NT2/D1 (cell line): ENCODE measurements around the gene DNM3.

ENCODE experiments used
- DNase-seq: peaks from one replicate; pipeline ENCODE4 v3.0.0-alpha.2; 2011; ENCODE audit warnings: low read depth, low spot score
- H3K27me3 ChIP-seq: 2 replicates; pipeline ENCODE4 v1.6.0; 2011; ENCODE audit warnings: mild to moderate bottlenecking; ENCODE audit not compliant: insufficient read length, insufficient read depth
- H3K36me3 ChIP-seq: 2 replicates; pipeline ENCODE4 v1.6.1; 2011; ENCODE audit warnings: mild to moderate bottlenecking, low read length, mixed read lengths; ENCODE audit not compliant: insufficient read depth, insufficient read length
- H3K4me1 ChIP-seq: 2 replicates; pipeline ENCODE4 v1.5.1; 2011; ENCODE audit not compliant: insufficient read depth, insufficient read length
- H3K4me3 ChIP-seq: 2 replicates; pipeline ENCODE4 v1.5.1; 2011; ENCODE audit warnings: low read depth; ENCODE audit not compliant: insufficient read length
- H3K9ac ChIP-seq: 2 replicates; pipeline ENCODE4 v1.6.0; 2011; ENCODE audit warnings: low read depth; ENCODE audit not compliant: insufficient read length
- H3K9me3 ChIP-seq: 2 replicates; pipeline ENCODE4 v1.5.1; 2011; ENCODE audit warnings: mild to moderate bottlenecking, low read length; ENCODE audit not compliant: insufficient read depth
- SUZ12 ChIP-seq: IDR thresholded peaks from 2 replicates; pipeline ENCODE4 v1.6.1; 2011; ENCODE audit not compliant: insufficient read length, insufficient read depth; ENCODE audit errors: extremely low read depth
- YY1 ChIP-seq: IDR thresholded peaks from 2 replicates; pipeline ENCODE4 v1.6.1; 2011; ENCODE audit not compliant: insufficient read length, insufficient read depth
- ZNF274 ChIP-seq: IDR thresholded peaks from 2 replicates; pipeline ENCODE4 v1.6.1; 2011; ENCODE audit warnings: mild to moderate bottlenecking, low read depth, low read length

DNM3 gene

GRCh38 chr1:172112576-172112975, 271.3 kb downstream of the DNM3 start:
- TF ChIP-seq YY1 (no peak), SUZ12 (no peak), ZNF274 (no peak)
- H3K4me3 ChIP-seq: no peak overlapping the region
- no peaks in the 10 kb centered on the region for H3K4me1 ChIP-seq
- no peaks in the 10 kb centered on the region for H3K36me3 ChIP-seq
- H3K9ac ChIP-seq: no peak overlapping the region
- no peaks in the 10 kb centered on the region for H3K27me3 ChIP-seq
- no peaks in the 10 kb centered on the region for H3K9me3 ChIP-seq
- no peak for DNase-seq

GRCh38 chr1:172117800-172118199, 276.5 kb downstream of the DNM3 start:
- Histone ChIP-seq H3K4me3 (no peak overlapping the region), H3K4me1 (no peaks in the 10 kb centered on the region), H3K9me3 (no peaks in the 10 kb centered on the region), H3K36me3 (no peaks in the 10 kb centered on the region), H3K27me3 (no peaks in the 10 kb centered on the region), H3K9ac (no peak overlapping the region)
- no peak for DNase-seq
- TF ChIP-seq ZNF274 (no peak), SUZ12 (no peak), YY1 (no peak)

GRCh38 chr1:172118618-172119017, 277.3 kb downstream of the DNM3 start:
- Histone ChIP-seq H3K4me1 (no peaks in the 10 kb centered on the region), H3K4me3 (no peak overlapping the region), H3K9ac (no peak overlapping the region), H3K36me3 (no peaks in the 10 kb centered on the region), H3K9me3 (no peaks in the 10 kb centered on the region), H3K27me3 (no peaks in the 10 kb centered on the region)
- no peak for DNase-seq
- no peak for TF ChIP-seq SUZ12
- TF ChIP-seq ZNF274: no peak
- TF ChIP-seq YY1: no peak

GRCh38 chr1:172119184-172119583, 277.9 kb downstream of the DNM3 start:
- Histone ChIP-seq H3K27me3 (no peaks in the 10 kb centered on the region), H3K9me3 (no peaks in the 10 kb centered on the region), H3K4me3 (no peak overlapping the region), H3K4me1 (no peaks in the 10 kb centered on the region), H3K36me3 (no peaks in the 10 kb centered on the region), H3K9ac (no peak overlapping the region)
- TF ChIP-seq SUZ12 (no peak), ZNF274 (no peak), YY1 (no peak)
- DNase-seq: no peak

- Histone ChIP-seq H3K4me1 (no peaks in the 10 kb centered on the region), H3K4me3 (no peak overlapping the region), H3K36me3 (no peaks in the 10 kb centered on the region), H3K9me3 (no peaks in the 10 kb centered on the region), H3K27me3 (no peaks in the 10 kb centered on the region), H3K9ac (no peak overlapping the region)
- no peak for DNase-seq
- TF ChIP-seq YY1 (no peak), ZNF274 (no peak), SUZ12 (no peak)
Observed at GRCh38 chr1:172120381-172120780, 279.1 kb downstream of the DNM3 start.

GRCh38 chr1:172121081-172121717, 279.9 kb downstream of the DNM3 start:
- Histone ChIP-seq H3K4me3 (no peak overlapping the region), H3K4me1 (no peaks in the 10 kb centered on the region), H3K9ac (no peak overlapping the region), H3K36me3 (no peaks in the 10 kb centered on the region), H3K9me3 (no peaks in the 10 kb centered on the region), H3K27me3 (no peaks in the 10 kb centered on the region)
- no peak for DNase-seq
- no peak for TF ChIP-seq YY1
- TF ChIP-seq SUZ12: no peak
- no peak for TF ChIP-seq ZNF274

GRCh38 chr1:172122381-172122780, 281.1 kb downstream of the DNM3 start:
- Histone ChIP-seq H3K27me3 (no peaks in the 10 kb centered on the region), H3K9me3 (no peaks in the 10 kb centered on the region), H3K4me3 (no peak overlapping the region), H3K4me1 (no peaks in the 10 kb centered on the region), H3K36me3 (no peaks in the 10 kb centered on the region), H3K9ac (no peak overlapping the region)
- TF ChIP-seq SUZ12 (no peak), YY1 (no peak), ZNF274 (no peak)
- no peak for DNase-seq
